Suppressor macrophage treated with lipopolysaccharide for 1 hour (primary cell): Measurements from ENCODE around the gene SLC44A2.
"Not testable (repeated sequence)": the region's sequence is repeated elsewhere in the genome, so short reads cannot be mapped to it uniquely, and the experiment has no call there.

Source experiments
- DNase-seq, 3 donors: peaks; one replicate each; pipeline ENCODE4 v3.0.0-alpha.2; 2020 to 2022

SLC44A2 gene

GRCh38 chr19:10653732-10654609 is 28.6 kb downstream of the SLC44A2 start, which contains the start of gene ILF3:
Gene ILF3 (plus strand): TSS chr19:10654346. CDS start chr19:10670606, 16,260 bp downstream.
- peak; percentile 100 for DNase-seq

- DNase-seq, result peak; percentile 63 to 85 (median 71)
Observed at GRCh38 chr19:10654610-10655456, 29.5 kb downstream of the SLC44A2 start.

- DNase-seq, result peak in 2 of 3 donors; percentile 42 to 49
Observed at GRCh38 chr19:10655457-10656312, 30.3 kb downstream of the SLC44A2 start.

- no peak for DNase-seq
Observed at GRCh38 chr19:10660346-10660745, 35.0 kb downstream of the SLC44A2 start.

- DNase-seq, result no peak
Observed at GRCh38 chr19:10661946-10662345, 36.6 kb downstream of the SLC44A2 start.

- peak in 1 of 3 donors; percentile 32 for DNase-seq
Observed at GRCh38 chr19:10662384-10663251, 37.3 kb downstream of the SLC44A2 start.

GRCh38 chr19:10663252-10663563 is 37.9 kb downstream of the SLC44A2 start:
- not testable (repeated sequence) for DNase-seq

- no peak for DNase-seq
Observed at GRCh38 chr19:10667867-10668266, 42.5 kb downstream of the SLC44A2 start.

- DNase-seq, result no peak
Observed at GRCh38 chr19:10669246-10669645, 43.9 kb downstream of the SLC44A2 start.

- no peak for DNase-seq
Observed at GRCh38 chr19:10670182-10670581, 44.8 kb downstream of the SLC44A2 start.

- DNase-seq, result no peak
Observed at GRCh38 chr19:10670876-10671804, 45.8 kb downstream of the SLC44A2 start.

- not testable (repeated sequence) for DNase-seq
Observed at GRCh38 chr19:10671922-10672321, 46.6 kb downstream of the SLC44A2 start.

GRCh38 chr19:10675214-10675613 is 49.9 kb downstream of the SLC44A2 start:
- not testable (repeated sequence) for DNase-seq

GRCh38 chr19:10677751-10678150 is 52.4 kb downstream of the SLC44A2 start:
- DNase-seq, result no peak

GRCh38 chr19:10678813-10679212 is 53.5 kb downstream of the SLC44A2 start:
- no peak for DNase-seq

GRCh38 chr19:10679743-10680142 is 54.4 kb downstream of the SLC44A2 start:
- DNase-seq, result no peak

GRCh38 chr19:10680545-10681135 is 55.3 kb downstream of the SLC44A2 start:
- no peak for DNase-seq

GRCh38 chr19:10681658-10682057 is 56.3 kb downstream of the SLC44A2 start:
- no peak for DNase-seq

- DNase-seq, result no peak
Observed at GRCh38 chr19:10682397-10683063, 57.2 kb downstream of the SLC44A2 start.

- no peak for DNase-seq
Observed at GRCh38 chr19:10683064-10683426, 57.7 kb downstream of the SLC44A2 start.
